ENCODE data around the gene ZNF428. TPM values are rescaled to one million over a fixed set of nuclear protein-coding genes. Genes with fewer than 3 reads are reported as not detected.

The ZNF428 gene
- total RNA-seq, 2 experiments from 2014 or later, result 28.5 to 98.1 TPM

DNA sequence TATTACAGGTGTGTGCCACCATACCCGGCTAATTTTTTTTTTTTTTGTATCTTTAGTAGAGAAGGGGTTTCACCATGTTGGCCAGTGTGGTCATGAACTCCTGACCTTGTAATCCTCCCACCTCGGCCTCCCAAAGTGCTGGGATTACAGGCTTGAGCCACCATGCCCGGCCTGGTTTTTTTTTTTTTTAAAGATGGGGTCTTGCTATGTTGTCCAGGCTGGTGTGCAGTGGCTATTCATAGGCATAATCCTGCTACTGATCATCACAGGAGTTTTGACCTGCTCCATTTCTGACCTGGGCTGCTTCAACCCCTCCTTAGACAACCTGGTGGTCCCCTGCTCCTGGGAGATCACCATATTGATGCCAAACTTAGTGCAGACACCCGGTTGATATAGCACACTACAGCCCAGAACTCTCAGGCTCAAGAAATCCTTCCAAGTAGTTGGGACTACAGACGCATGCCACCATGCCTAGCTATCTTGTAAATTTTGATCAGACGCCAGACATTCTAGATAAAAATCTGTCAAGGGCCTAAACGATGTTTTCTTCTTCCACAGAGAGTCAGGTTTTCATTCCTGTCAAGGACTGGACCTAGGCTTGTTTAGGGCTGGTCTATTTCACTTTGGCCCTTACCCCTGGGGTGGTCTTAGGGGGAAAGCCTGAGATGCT, 41.0 kb upstream of the ZNF428 start:
- no peaks in the 10 kb centered on the region for H3K9me2 ChIP-seq (ENCODE audit: insufficient read depth, low read length)
- no peak for DNase-seq (ENCODE audit: low spot score)
- peaks cover 7% of the 10 kb centered on the region for H3K4me1 ChIP-seq (ENCODE audit: insufficient read depth, low read length, poor library complexity, severe bottlenecking)
- no peak overlapping the region for H3K27ac ChIP-seq (ENCODE audit: low read depth, low read length, poor library complexity, severe bottlenecking)
- CTCF ChIA-PET (ENCODE audit: unreplicated experiment), result no interaction called here
- H2AFZ ChIP-seq (ENCODE audit: low read length), result no peak overlapping the region
- no peaks in the 10 kb centered on the region for H4K20me1 ChIP-seq (ENCODE audit: insufficient read depth, low read length)
- H3K36me3 ChIP-seq (ENCODE audit: insufficient read depth, low read length), result no peaks in the 10 kb centered on the region
- intact Hi-C loops (cut with micrococcal nuclease; ENCODE audit: unreplicated experiment), result loop anchor here (10.0 kb wide), 1 partner anchor 64 kb away; no protein-coding TSS in a partner anchor
- BruUV-seq (replicated peaks), result no TSS peak
- no peak overlapping the region for H3K4me3 ChIP-seq (ENCODE audit: low read depth, low read length, poor library complexity, severe bottlenecking)
- H3K9me3 ChIP-seq (ENCODE audit: low read length), result no peaks in the 10 kb centered on the region
- POLR2A ChIA-PET, result no interaction called here
- no peaks in the 10 kb centered on the region for H3K79me2 ChIP-seq (ENCODE audit: insufficient read depth, low read depth, low read length)
- H3K4me2 ChIP-seq (ENCODE audit: low read length), result no peak overlapping the region
- TF ChIP-seq CTCF (conservative IDR thresholded peaks at IDR 0.05; ENCODE audit: low read length), result no peak
- TF ChIP-seq EZH2phosphoT487 (IDR thresholded peaks at IDR 0.05; ENCODE audit: borderline replicate concordance, low read depth, low read length), result no peak

DNA sequence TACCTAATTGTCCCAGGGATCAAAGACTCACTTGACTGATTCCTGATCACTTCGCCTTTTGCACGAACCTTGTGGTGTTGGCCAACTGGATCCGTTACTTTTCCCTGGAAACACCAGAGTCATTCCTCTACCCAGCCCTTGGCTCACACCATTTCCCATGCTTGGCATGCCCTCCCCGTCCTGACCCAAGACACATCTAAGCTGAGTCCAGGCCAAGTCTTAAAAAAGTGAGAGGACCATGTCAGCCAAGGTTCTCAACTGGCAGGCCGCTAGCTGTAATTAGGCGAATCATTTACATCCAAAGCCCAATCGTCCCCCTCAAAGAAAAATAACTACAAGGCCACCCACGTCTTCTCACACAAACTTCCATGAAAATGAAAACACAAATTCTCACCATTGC, 39.1 kb upstream of the ZNF428 start:
- POLR2A ChIA-PET, result interaction anchor here (1.2 kb wide), 1 partner anchor 10 kb away, joined by 4 read pairs; no protein-coding TSS in a partner anchor

More for the DNA sequence above, 39.1 kb upstream of the ZNF428 start:
- Histone ChIP-seq H3K79me2 (ENCODE audit: insufficient read depth, low read depth, low read length) (no peaks in the 10 kb centered on the region), H3K4me1 (ENCODE audit: insufficient read depth, low read length, poor library complexity, severe bottlenecking) (no peaks in the 10 kb centered on the region), H3K9me3 (ENCODE audit: low read length) (no peaks in the 10 kb centered on the region), H3K36me3 (ENCODE audit: insufficient read depth, low read length) (no peaks in the 10 kb centered on the region), H3K4me2 (ENCODE audit: low read length) (no peak overlapping the region), H2AFZ (ENCODE audit: low read length) (no peak overlapping the region), H3K27ac (ENCODE audit: low read depth, low read length, poor library complexity, severe bottlenecking) (no peak overlapping the region), H4K20me1 (ENCODE audit: insufficient read depth, low read length) (no peaks in the 10 kb centered on the region), H3K9me2 (ENCODE audit: insufficient read depth, low read length) (no peaks in the 10 kb centered on the region), H3K4me3 (ENCODE audit: low read depth, low read length, poor library complexity, severe bottlenecking) (no peak overlapping the region)
- no TSS peak for BruUV-seq (replicated peaks)
- intact Hi-C loops (cut with micrococcal nuclease; ENCODE audit: unreplicated experiment), result no loop called here
- CTCF ChIA-PET (ENCODE audit: unreplicated experiment), result interaction anchor here (0.6 kb wide), 1 partner anchor 58 kb away, joined by 4 read pairs; no protein-coding TSS in a partner anchor
- TF ChIP-seq EZH2phosphoT487 (IDR thresholded peaks at IDR 0.05; ENCODE audit: borderline replicate concordance, low read depth, low read length) (no peak), CTCF (conservative IDR thresholded peaks at IDR 0.05; ENCODE audit: low read length) (no peak)
- no peak for DNase-seq (ENCODE audit: low spot score)
